K562 (cell line): ENCODE results near the gene FGD6. TPM values are rescaled to one million over a fixed set of nuclear protein-coding genes. Genes with fewer than 3 reads are reported as not detected.

Experiments
- BHLHE40 ChIP-seq: IDR thresholded peaks from 2 replicates; pipeline ENCODE4 v1.6.1; 2011; ENCODE audit warnings: low read length, improper control_type of control experiment
- CHD2 ChIP-seq: IDR thresholded peaks from 2 replicates; pipeline ENCODE4 v1.6.1; 2011; ENCODE audit warnings: low read depth, low read length
- EP400 ChIP-seq: fragments of 450-650 bp; IDR thresholded peaks from 2 replicates; pipeline ENCODE4 v1.6.1; 2017; ENCODE audit warnings: antibody characterized with exemption, mild to moderate bottlenecking, moderate library complexity
- FOXP4 ChIP-seq: sonication (generic); formaldehyde crosslinking; IDR thresholded peaks from 2 replicates; pipeline ENCODE4 v1.8.0; 2022; ENCODE audit warnings: mild to moderate bottlenecking, missing genetic modification reagents, borderline replicate concordance
- MEIS2 ChIP-seq: fragments of 450-650 bp; IDR thresholded peaks from 2 replicates; pipeline ENCODE4 v1.6.1; 2014; ENCODE audit warnings: mild to moderate bottlenecking; ENCODE audit not compliant: partially characterized antibody
- MXD1 ChIP-seq: fragments of 250-450 bp; sonication (Bioruptor Pico); IDR thresholded peaks from 2 replicates; pipeline ENCODE4 v1.8.0; 2021; ENCODE audit warnings: borderline replicate concordance, mild to moderate bottlenecking, moderate library complexity; ENCODE audit not compliant: poor library complexity, severe bottlenecking
- NR2F6 ChIP-seq: fragments of 450-650 bp; formaldehyde crosslinking; IDR thresholded peaks from 2 replicates; pipeline ENCODE4 v1.4.0; 2020; ENCODE audit warnings: mild to moderate bottlenecking
- RFX1 ChIP-seq: fragments of 450-650 bp; IDR thresholded peaks from 2 replicates; pipeline ENCODE4 v1.6.1; 2016; ENCODE audit warnings: mild to moderate bottlenecking, moderate library complexity
- SAFB2 ChIP-seq: fragments of 200-400 bp; formaldehyde crosslinking; IDR thresholded peaks from 2 replicates; pipeline ENCODE4 v1.6.1; 2018; ENCODE audit warnings: borderline replicate concordance, low read length, low read depth, moderate library complexity; ENCODE audit not compliant: severe bottlenecking
- SPI1 ChIP-seq: IDR thresholded peaks from 2 replicates; pipeline ENCODE4 v1.6.1; 2011; ENCODE audit warnings: low read depth, low read length, control low read depth, borderline replicate concordance
- STAT5A ChIP-seq: IDR thresholded peaks from 2 replicates; pipeline ENCODE4 v1.6.1; 2012; ENCODE audit warnings: low read length, inconsistent platforms, borderline replicate concordance
- TCF7L2 ChIP-seq: fragments of 150-350 bp; IDR thresholded peaks from 2 replicates; pipeline ENCODE4 v1.6.1; 2016; ENCODE audit warnings: low read depth, mild to moderate bottlenecking, low read length, moderate library complexity
- TCFL5 ChIP-seq: fragments of 250-450 bp; sonication (Bioruptor Pico); conservative IDR thresholded peaks from 2 replicates; pipeline ENCODE4 v1.6.1; 2021; ENCODE audit warnings: mild to moderate bottlenecking, moderate library complexity, matching md5 sums
- ZBTB26 ChIP-seq: fragments of 450-650 bp; formaldehyde crosslinking; IDR thresholded peaks from 2 replicates; pipeline ENCODE4 v1.4.0; 2022; ENCODE audit warnings: missing genetic modification characterization
- ZFP1 ChIP-seq: fragments of 450-650 bp; formaldehyde crosslinking; IDR thresholded peaks from 2 replicates; pipeline ENCODE4 v1.4.0; 2020; ENCODE audit warnings: mild to moderate bottlenecking, mixed read lengths
- ZNF24 ChIP-seq: fragments of 450-650 bp; IDR thresholded peaks from 2 replicates; pipeline ENCODE4 v1.6.1; 2016
- ZNF277 ChIP-seq: fragments of 250-450 bp; sonication (Bioruptor Pico); IDR thresholded peaks from 2 replicates; pipeline ENCODE4 v1.8.0; 2022; ENCODE audit warnings: inconsistent platforms, mild to moderate bottlenecking, moderate library complexity, borderline replicate concordance
- ZNF280B ChIP-seq: fragments of 250-450 bp; sonication (Bioruptor Pico); IDR thresholded peaks from 2 replicates; pipeline ENCODE4 v1.5.1; 2021; ENCODE audit warnings: mild to moderate bottlenecking
- ZNF668 ChIP-seq: fragments of 250-450 bp; sonication (Bioruptor Pico); IDR thresholded peaks from 2 replicates; pipeline ENCODE4 v1.8.0; 2022; ENCODE audit warnings: mild to moderate bottlenecking, inconsistent platforms
- polyA plus RNA-seq, 8 experiments: library from polyadenylated mRNA; depleted of rRNA in 4 of 8; stranded (reverse) in 5 of 8; unstranded in 3 of 8; fragments of >200 nt; fragmentation: Nextera tagmentation in 2 of 8; fragmentation: Illumina TruSeq in 1 of 8; extraction: Ambion mirVana in 2 of 8; extraction: Trizol in 1 of 8; gene quantifications; 2 replicates each; pipeline versions ENCODE4 v1.2.1 to v1.2.3, GENCODE V29; 2011 to 2014; ENCODE audit warnings: inconsistent platforms in 1 of 8, missing spikeins in 1 of 8
- total RNA-seq, 7 experiments: library from RNA; depleted of rRNA in 6 of 7; stranded (reverse); fragments of >200 nt in 6 of 7; fragmentation: Illumina TruSeq in 2 of 7; extraction: Trizol in 2 of 7; gene quantifications; 2 replicates each; pipeline versions ENCODE4 v1.2.1 to v1.2.3, GENCODE V29; 2011 to 2021; ENCODE audit warnings: low replicate concordance in 1 of 7

FGD6 gene
- total and polyA plus RNA-seq, 9 of the 15 experiments (the other 6 are each of a cell fraction or from before 2014, with no cell fraction given), result 1.5 to 11.1 (median 5.8) TPM

GRCh38 chr12:95072900-95073697 is 144.2 kb downstream of the FGD6 start, which contains the start of gene NR2C1 (continued):
- TF ChIP-seq FOXP4, result 0 out of 2 replicates have a peak, but pooled peaks have one; percentile 16
- no peak for TF ChIP-seq SPI1
- TF ChIP-seq TCFL5 (CRISPR knock-in tag), result no peak
- TF ChIP-seq MEIS2, result peak; percentile 67
- no peak for TF ChIP-seq ZFP1 (CRISPR knock-in tag)
- TF ChIP-seq EP400, result no peak
- peak; percentile 61 for TF ChIP-seq BHLHE40
- no peak for TF ChIP-seq TCF7L2
- TF ChIP-seq ZNF280B, result no peak
- TF ChIP-seq ZNF668 (CRISPR knock-in tag), result no peak
- no peak for TF ChIP-seq ZNF24
- TF ChIP-seq CHD2, result no peak
- no peak for TF ChIP-seq STAT5A
- TF ChIP-seq RFX1, result no peak
- TF ChIP-seq SAFB2, result no peak
- TF ChIP-seq ZBTB26 (CRISPR knock-in tag), result no peak
- no peak for TF ChIP-seq NR2F6 (CRISPR knock-in tag)
- TF ChIP-seq MXD1 (CRISPR knock-in tag), result no peak
- no peak for TF ChIP-seq ZNF277 (CRISPR knock-in tag)
